Transverse colon (tissue), 4 donors: ENCODE data around the gene SUCLG1. TPM values are rescaled to one million over a fixed set of nuclear protein-coding genes. Genes with fewer than 3 reads are reported as not detected.

Experiments used
- DNase-seq: peaks from one replicate; pipeline ENCODE4 v3.0.0-alpha.2; 2019
- H3K27ac ChIP-seq, 4 donors: fragments of 200-600 bp; sonication (generic); 2 replicates each; pipeline ENCODE4 v1.5.1; 2016 to 2018; ENCODE audit warnings: inconsistent platforms in 4 of 4
- H3K27me3 ChIP-seq: fragments of 200-600 bp; sonication (generic); 2 replicates; pipeline ENCODE4 v1.5.1; 2017; ENCODE audit warnings: inconsistent platforms
- H3K36me3 ChIP-seq, 4 donors: fragments of 200-600 bp; sonication (generic); 2 replicates each; pipeline ENCODE4 v1.5.1; 2017 to 2019; ENCODE audit warnings: inconsistent platforms in 4 of 4
- H3K4me1 ChIP-seq, 4 donors: fragments of 200-600 bp; sonication (generic); 2 replicates each; pipeline ENCODE4 v1.5.1; 2017 to 2020; ENCODE audit warnings: inconsistent platforms in 4 of 4
- H3K4me3 ChIP-seq, 4 donors: fragments of 200-600 bp; sonication (generic); 1 replicate in 1 of 4; 2 replicates in 3 of 4; pipeline versions ENCODE4 v1.5.1 to v1.6.1; 2017 to 2019; ENCODE audit warnings: inconsistent platforms in 4 of 4
- H3K9me3 ChIP-seq, 2 donors: fragments of 200-600 bp; sonication (generic); 2 replicates each; pipeline ENCODE4 v1.5.1; 2017 to 2019; ENCODE audit warnings: inconsistent platforms in 2 of 2
- CTCF ChIP-seq, 5 experiments: fragments of 200-600 bp in 3 of 5; fragments of 450-650 bp in 2 of 5; sonication (generic) in 3 of 5; IDR thresholded peaks; 1 replicate in 2 of 5; 2 replicates in 3 of 5; pipeline ENCODE4 v1.5.1; 2016 to 2017; ENCODE audit warnings: antibody characterized with exemption in 5 of 5, inconsistent platforms in 3 of 5, mild to moderate bottlenecking in 2 of 5, moderate library complexity in 1 of 5
- EP300 ChIP-seq: sonication (generic); formaldehyde crosslinking; IDR thresholded peaks from one replicate; pipeline ENCODE4 v1.6.1; 2017; ENCODE audit warnings: antibody characterized with exemption, low read depth
- POLR2A ChIP-seq: fragments of 450-650 bp; IDR thresholded peaks from one replicate; pipeline ENCODE4 v1.6.1; 2016; ENCODE audit warnings: antibody characterized with exemption, mild to moderate bottlenecking, moderate library complexity
- POLR2AphosphoS5 ChIP-seq, 3 donors: sonication (generic); formaldehyde crosslinking; IDR thresholded peaks; one replicate each; pipeline ENCODE4 v1.6.1; 2016; ENCODE audit warnings: antibody characterized with exemption in 3 of 3
- WGBS, 2 donors: methylation state at CpG; one replicate each; pipeline ENCODE4 v1.1.5; 2018; ENCODE audit warnings: low coverage in 1 of 2; 5-methylcytosine and 5-hydroxymethylcytosine counted together
- in situ Hi-C, 4 donors: fragments of 200-750 bp; cut with MboI; loops; one replicate each; pipeline versions ENCODE4 v1.15.0 to v1.15.1; 2017; ENCODE audit warnings: low sequenced_read_pairs in 3 of 4, low pct_ligation_motif_present in 1 of 4, low pct_unique_long_range_greater_than_20kb in 1 of 4
- intact Hi-C: fragments of 100-400 bp; cut with DNase I; formaldehyde crosslinking; loops from one replicate; pipeline ENCODE4 v1.15.1; 2023; ENCODE audit warnings: low total_unique reads
- total RNA-seq, 4 donors: library from RNA; depleted of rRNA; stranded (reverse); fragments of >200 nt; gene quantifications; one replicate each; pipeline ENCODE4 v1.1.0, GENCODE V29; 2016

The SUCLG1 gene
- total RNA-seq, 4 donors from 2014 or later: 55.4 to 199 (median 127) TPM

- no peak for DNase-seq
- Histone ChIP-seq H3K27ac (no peak overlapping the region), H3K27me3 (no peaks in the 10 kb centered on the region), H3K4me3 (no peak overlapping the region), H3K36me3 (no peaks in the 10 kb centered on the region), H3K9me3 (no peaks in the 10 kb centered on the region), H3K4me1 (no peaks in the 10 kb centered on the region)
- intact Hi-C loops (no loop called here), in situ Hi-C loops (no loop called here)
- TF ChIP-seq CTCF (IDR thresholded peaks at IDR 0.05) (no peak), POLR2A (no peak), POLR2AphosphoS5 (IDR thresholded peaks at IDR 0.05) (no peak), EP300 (no peak)
- WGBS, 2 donors: 94 to 100% methylated on average over 2 to 3 of the region's 3 CpGs
Observed at GRCh38 chr2:84375020-84375419, 84.1 kb downstream of the SUCLG1 start.

DNA sequence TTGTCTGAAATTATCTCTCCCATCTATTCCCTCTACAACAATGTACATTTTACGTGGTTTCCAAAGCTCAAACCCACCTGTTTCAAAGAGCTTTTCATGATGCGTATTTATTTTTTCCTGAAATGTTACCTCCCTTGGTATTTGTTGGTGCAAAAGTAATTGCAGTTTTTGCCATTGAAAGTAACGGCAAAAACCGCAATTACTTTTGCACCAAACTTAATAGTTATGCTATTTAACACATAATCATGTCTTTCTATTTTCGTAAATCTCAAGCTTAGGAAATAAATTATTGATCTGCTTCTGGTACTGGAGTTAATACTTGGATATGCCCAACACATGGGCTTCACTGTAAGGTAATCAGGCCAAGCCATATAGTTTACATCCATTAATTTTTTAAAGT is 85.2 kb downstream of the SUCLG1 start:
- Histone ChIP-seq H3K27ac (no peak overlapping the region), H3K36me3 (no peaks in the 10 kb centered on the region), H3K4me1 (no peaks in the 10 kb centered on the region), H3K9me3 (no peaks in the 10 kb centered on the region), H3K27me3 (no peaks in the 10 kb centered on the region), H3K4me3 (no peak overlapping the region)
- no peak for DNase-seq
- TF ChIP-seq EP300 (no peak), POLR2AphosphoS5 (IDR thresholded peaks at IDR 0.05) (no peak), CTCF (IDR thresholded peaks at IDR 0.05) (no peak), POLR2A (no peak)
- 87 to 90% methylated on average over 5 of the region's 5 CpGs for WGBS, 2 donors
- in situ Hi-C loops (no loop called here), intact Hi-C loops (no loop called here)

Other genes with a start within 250 kb of the SUCLG1 start
- gene DNAH6, start 57.2 kb upstream of the SUCLG1 start, total RNA-seq: 1 to 10 TPM in 3 of 4 donors, under 1 TPM in 1; 1.00 to 2.9 (median 2.1) TPM